GM19240 (cell line): ENCODE measurements around the gene ZSWIM6.
A peak's percentile ranks its signal among the peaks of the same experiment; 100 is the strongest.

Experiments used
- DNase-seq: peaks from one replicate; pipeline ENCODE4 v3.0.0; 2011; ENCODE audit warnings: low spot score; ENCODE audit not compliant: insufficient read length

The ZSWIM6 gene

GRCh38 chr5:61534481-61535267, 202.6 kb downstream of the ZSWIM6 start:
- DNase-seq: peak; percentile 3

GRCh38 chr5:61535828-61536227, 203.8 kb downstream of the ZSWIM6 start:
- no peak for DNase-seq

GRCh38 chr5:61536922-61537321, 204.9 kb downstream of the ZSWIM6 start:
- no peak for DNase-seq

- DNase-seq: no peak
These were observed 206.9 kb downstream of the ZSWIM6 start for GRCh38 chr5:61538722-61539501.

- DNase-seq: no peak
These were observed 217.5 kb downstream of the ZSWIM6 start for GRCh38 chr5:61549530-61549929.

- DNase-seq: no peak
These were observed 219.7 kb downstream of the ZSWIM6 start for GRCh38 chr5:61551637-61552313.

GRCh38 chr5:61559146-61559545, 227.1 kb downstream of the ZSWIM6 start:
- DNase-seq: no peak

GRCh38 chr5:61559722-61560121, 227.7 kb downstream of the ZSWIM6 start:
- DNase-seq: no peak

GRCh38 chr5:61563401-61563800, 231.3 kb downstream of the ZSWIM6 start:
- no peak for DNase-seq

GRCh38 chr5:61567337-61567736, 235.3 kb downstream of the ZSWIM6 start:
- no peak for DNase-seq

- DNase-seq: no peak
These were observed 237.3 kb downstream of the ZSWIM6 start for GRCh38 chr5:61569353-61569752.

- no peak for DNase-seq
These were observed 238.7 kb downstream of the ZSWIM6 start for GRCh38 chr5:61570767-61571166.

- DNase-seq: no peak
These were observed 240.9 kb downstream of the ZSWIM6 start for GRCh38 chr5:61572959-61573358.

- DNase-seq: no peak
These were observed 243.0 kb downstream of the ZSWIM6 start for GRCh38 chr5:61575103-61575502.

- no peak for DNase-seq
These were observed 243.5 kb downstream of the ZSWIM6 start for GRCh38 chr5:61575581-61575980.

GRCh38 chr5:61576556-61576955, 244.5 kb downstream of the ZSWIM6 start:
- DNase-seq: no peak

- DNase-seq: no peak
These were observed 246.9 kb downstream of the ZSWIM6 start for GRCh38 chr5:61578858-61579503.

- no peak for DNase-seq
These were observed 250.3 kb downstream of the ZSWIM6 start for GRCh38 chr5:61582205-61582820.

GRCh38 chr5:61582887-61583286, 250.8 kb downstream of the ZSWIM6 start:
- DNase-seq: no peak

- DNase-seq: no peak
These were observed 254.3 kb downstream of the ZSWIM6 start for GRCh38 chr5:61586096-61587084.
